ENCODE measurements around the gene KRT81. TPM values are rescaled to one million over a fixed set of nuclear protein-coding genes. Genes with fewer than 3 reads are reported as not detected.

KRT81 gene
- total and polyA plus RNA-seq, 2 donors (not counting 1 experiment from before 2014, with no cell fraction given): not detected

- H3K4me3 ChIP-seq (replicated peaks in 1 of 4; ENCODE audit: control extremely low read depth in 1 of 4, insufficient read depth in 1 of 4, low read depth in 3 of 4, low read length in 4 of 4): no peak overlapping the region
- peak in 1 of 2 donors; percentile 24 for DNase-seq (ENCODE audit: low read depth in 2 of 2)
- H3K9me3 ChIP-seq (ENCODE audit: control insufficient read depth, insufficient read depth, low read depth, low read length): no peaks in the 10 kb centered on the region
- H2AFZ ChIP-seq (ENCODE audit: low read length): no peak overlapping the region
- peaks cover 8% of the 10 kb centered on the region for H3K27me3 ChIP-seq (ENCODE audit: control insufficient read depth, insufficient read depth, low read length)
- no peaks in the 10 kb centered on the region for H3K79me2 ChIP-seq (ENCODE audit: control insufficient read depth, insufficient read depth, low read length)
- H3K9ac ChIP-seq (ENCODE audit: insufficient read depth, low read length): no peak overlapping the region
- H3K4me2 ChIP-seq (ENCODE audit: extremely low read depth, insufficient read depth, low read length): no peak overlapping the region
- no peaks in the 10 kb centered on the region for H3K36me3 ChIP-seq (ENCODE audit: control insufficient read depth, insufficient read depth, low read length)
- no peaks in the 10 kb centered on the region for H3K4me1 ChIP-seq (ENCODE audit: control insufficient read depth, extremely low read depth, insufficient read depth, low read length)
- no peaks in the 10 kb centered on the region for H4K20me1 ChIP-seq (ENCODE audit: control insufficient read depth, extremely low read depth, insufficient read depth, low read length)
- no peak overlapping the region for H3K27ac ChIP-seq (ENCODE audit: insufficient read depth, low read length)
- TF ChIP-seq EZH2 (IDR thresholded peaks at IDR 0.05; ENCODE audit: low read length, missing control alignments) (no peak), CTCF (conservative IDR thresholded peaks at IDR 0.05 in 1 of 2, IDR thresholded peaks at IDR 0.05 in 1 of 2; ENCODE audit: low read depth in 1 of 2, low read length in 2 of 2) (no peak)
These were observed 9.7 kb upstream of the KRT81 start for GRCh38 chr12:52300796-52301691.

- peaks cover 8% of the 10 kb centered on the region for H3K27me3 ChIP-seq (ENCODE audit: control insufficient read depth, insufficient read depth, low read length)
- H3K4me1 ChIP-seq (ENCODE audit: control insufficient read depth, extremely low read depth, insufficient read depth, low read length): no peaks in the 10 kb centered on the region
- H3K9ac ChIP-seq (ENCODE audit: insufficient read depth, low read length): no peak overlapping the region
- no peaks in the 10 kb centered on the region for H3K79me2 ChIP-seq (ENCODE audit: control insufficient read depth, insufficient read depth, low read length)
- H3K4me2 ChIP-seq (ENCODE audit: extremely low read depth, insufficient read depth, low read length): no peak overlapping the region
- H4K20me1 ChIP-seq (ENCODE audit: control insufficient read depth, extremely low read depth, insufficient read depth, low read length): no peaks in the 10 kb centered on the region
- H3K9me3 ChIP-seq (ENCODE audit: control insufficient read depth, insufficient read depth, low read depth, low read length): no peaks in the 10 kb centered on the region
- H2AFZ ChIP-seq (ENCODE audit: low read length): no peak overlapping the region
- H3K36me3 ChIP-seq (ENCODE audit: control insufficient read depth, insufficient read depth, low read length): no peaks in the 10 kb centered on the region
- no peak for TF ChIP-seq EZH2 (IDR thresholded peaks at IDR 0.05; ENCODE audit: low read length, missing control alignments)
- DNase-seq (ENCODE audit: low read depth in 2 of 2): no peak
- no peak overlapping the region for H3K4me3 ChIP-seq (replicated peaks in 1 of 4; ENCODE audit: control extremely low read depth in 1 of 4, insufficient read depth in 1 of 4, low read depth in 3 of 4, low read length in 4 of 4)
- H3K27ac ChIP-seq (ENCODE audit: insufficient read depth, low read length): no peak overlapping the region
These were observed 7.4 kb upstream of the KRT81 start for GRCh38 chr12:52298677-52299190.

DNA sequence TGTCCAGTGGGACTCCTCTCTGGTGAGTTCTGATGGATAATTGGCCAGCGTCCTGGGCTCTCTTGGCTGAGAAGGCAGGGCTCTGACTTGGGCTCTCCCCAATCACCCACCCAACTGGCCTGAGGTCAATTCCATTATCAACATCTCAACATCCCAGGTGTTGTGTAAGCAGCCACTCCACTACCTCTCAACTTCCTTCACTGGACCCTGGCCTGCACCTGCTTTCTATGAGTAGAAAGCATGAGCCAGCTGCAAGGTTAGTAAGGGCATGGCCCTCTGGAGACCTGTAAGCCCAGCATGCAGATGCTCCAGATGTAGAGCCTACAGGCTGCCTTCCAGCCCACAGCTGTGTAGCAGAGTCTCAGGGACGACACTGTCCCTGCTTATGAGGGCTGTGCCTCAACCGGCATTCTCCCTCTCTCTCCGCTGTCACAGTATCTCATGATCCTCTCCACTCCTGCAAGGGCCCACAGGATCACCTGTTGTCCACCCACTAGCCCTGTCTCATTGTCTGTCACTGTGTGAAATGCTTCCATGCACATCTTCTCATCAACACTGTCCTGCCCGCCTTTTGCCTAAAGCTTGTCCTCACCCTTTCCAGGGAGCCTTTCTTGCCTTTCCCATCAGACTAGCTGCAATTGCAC is 5.4 kb upstream of the KRT81 start:
- Histone ChIP-seq H3K27me3 (ENCODE audit: control insufficient read depth, insufficient read depth, low read length) (peaks cover 8% of the 10 kb centered on the region), H3K4me3 (replicated peaks in 1 of 4; ENCODE audit: control extremely low read depth in 1 of 4, insufficient read depth in 1 of 4, low read depth in 3 of 4, low read length in 4 of 4) (no peak overlapping the region), H3K79me2 (ENCODE audit: control insufficient read depth, insufficient read depth, low read length) (no peaks in the 10 kb centered on the region), H3K9me3 (ENCODE audit: control insufficient read depth, insufficient read depth, low read depth, low read length) (no peaks in the 10 kb centered on the region), H3K4me2 (ENCODE audit: extremely low read depth, insufficient read depth, low read length) (no peak overlapping the region), H3K36me3 (ENCODE audit: control insufficient read depth, insufficient read depth, low read length) (no peaks in the 10 kb centered on the region), H2AFZ (ENCODE audit: low read length) (no peak overlapping the region), H3K27ac (ENCODE audit: insufficient read depth, low read length) (no peak overlapping the region), H3K4me1 (ENCODE audit: control insufficient read depth, extremely low read depth, insufficient read depth, low read length) (no peaks in the 10 kb centered on the region), H3K9ac (ENCODE audit: insufficient read depth, low read length) (no peak overlapping the region), H4K20me1 (ENCODE audit: control insufficient read depth, extremely low read depth, insufficient read depth, low read length) (no peaks in the 10 kb centered on the region)
- DNase-seq (ENCODE audit: low read depth in 2 of 2): no peak
- TF ChIP-seq CTCF (conservative IDR thresholded peaks at IDR 0.05 in 1 of 2, IDR thresholded peaks at IDR 0.05 in 1 of 2; ENCODE audit: low read depth in 1 of 2, low read length in 2 of 2) (no peak), EZH2 (IDR thresholded peaks at IDR 0.05; ENCODE audit: low read length, missing control alignments) (no peak)
